ENCODE measurements around the gene FGFR4.

DNA sequence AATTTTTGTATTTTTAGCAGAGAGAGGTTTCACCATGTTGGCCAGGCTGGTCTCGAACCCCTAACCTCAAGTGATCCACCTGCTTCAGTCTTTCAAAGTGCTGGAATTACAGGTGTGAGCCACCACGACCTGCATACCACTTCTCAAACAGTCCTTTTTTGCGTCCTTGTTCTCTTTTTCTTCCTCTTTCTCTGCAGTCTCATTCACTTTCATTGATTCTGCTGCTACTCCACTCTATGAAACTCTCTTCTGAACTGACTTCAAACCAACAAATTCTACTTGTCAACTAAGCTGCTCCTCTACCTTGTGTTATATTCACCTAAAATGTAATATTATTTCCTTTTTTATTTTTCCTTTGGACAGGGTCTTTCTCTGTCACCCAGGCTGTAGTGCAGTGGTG lies 54.8 kb downstream of the FGFR4 start:
- TF ChIP-seq CTCF (IDR thresholded peaks at IDR 0.05; ENCODE audit: insufficient read depth, low read length, poor library complexity, severe bottlenecking): no peak
- TF ChIP-seq EZH2phosphoT487 (conservative IDR thresholded peaks at IDR 0.05; ENCODE audit: low read length): no peak

Measured in SU-DHL-6 (cell line).